ENCODE measurements around the gene ARHGEF17. TPM values are rescaled to one million over a fixed set of nuclear protein-coding genes. Genes with fewer than 3 reads are reported as not detected.
A peak's percentile ranks its signal among the peaks of the same experiment; 100 is the strongest.

The ARHGEF17 gene
- total RNA-seq, 2 experiments from 2014 or later = 0.18 TPM; not detected in 1

DNA sequence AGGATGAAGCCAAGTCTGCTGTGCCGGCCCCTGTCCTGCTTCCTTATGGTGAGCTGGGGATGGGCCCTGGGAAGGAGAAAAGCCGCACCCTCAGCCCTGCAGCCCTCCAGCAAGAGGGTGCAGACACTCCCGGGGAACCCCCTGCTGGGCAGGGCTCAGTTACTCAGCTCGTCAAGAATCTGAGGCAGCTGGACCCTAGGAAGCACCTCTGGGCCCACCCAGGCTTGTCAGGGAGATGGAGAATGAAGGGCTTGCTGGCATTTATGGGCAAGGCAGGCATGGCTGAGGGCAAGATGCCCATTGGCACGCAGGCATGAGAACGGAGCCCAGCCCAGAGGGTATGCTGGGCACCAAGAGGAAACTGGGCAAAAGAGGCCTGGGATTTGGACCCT, 81.1 kb downstream of the ARHGEF17 start:
- peaks cover 21% of the 10 kb centered on the region for H3K36me3 Mint-ChIP-seq (ENCODE audit: low read depth)
- peak overlapping the region; percentile 47 for H3K27ac Mint-ChIP-seq
- POLR2A ChIA-PET = interaction anchor here (1.7 kb wide), 1 partner anchor 12 kb away, joined by 3 read pairs; no protein-coding TSS in a partner anchor
- H3K4me1 Mint-ChIP-seq (ENCODE audit: low read depth) = peaks cover 60% of the 10 kb centered on the region
- DNase-seq = no peak
- H3K9me3 Mint-ChIP-seq (ENCODE audit: insufficient read depth) = no peaks in the 10 kb centered on the region
- H3K27me3 Mint-ChIP-seq (ENCODE audit: low read depth) = no peaks in the 10 kb centered on the region
- H3K4me3 Mint-ChIP-seq = no peak overlapping the region
- ATAC-seq = no peak
- CTCF ChIA-PET = interaction anchor here (1.0 to 9.1 kb wide), 4 partner anchors 29 to 82 kb away, joined by 3 to 75 read pairs (median 10); partner anchors contain the start of gene ARHGEF17

GRCh38 chr11:73389916-73390315, 81.8 kb downstream of the ARHGEF17 start:
- ATAC-seq = no peak
- ChIA-PET POLR2A (interaction anchor here (1.7 kb wide), 1 partner anchor 13 kb away, joined by 3 read pairs; no protein-coding TSS in a partner anchor), CTCF (interaction anchor here (1.4 to 9.1 kb wide), 2 partner anchors 38 to 40 kb away, joined by 3 to 75 read pairs; no protein-coding TSS in a partner anchor)
- Mint-ChIP-seq H3K9me3 (ENCODE audit: insufficient read depth) (no peaks in the 10 kb centered on the region), H3K4me1 (ENCODE audit: low read depth) (peaks cover 52% of the 10 kb centered on the region), H3K4me3 (no peak overlapping the region), H3K27ac (no peak overlapping the region), H3K27me3 (ENCODE audit: low read depth) (no peaks in the 10 kb centered on the region), H3K36me3 (ENCODE audit: low read depth) (peaks cover 26% of the 10 kb centered on the region)
- DNase-seq = no peak

GRCh38 chr11:73390601-73391565, 82.8 kb downstream of the ARHGEF17 start:
- Mint-ChIP-seq H3K27me3 (ENCODE audit: low read depth) (no peaks in the 10 kb centered on the region), H3K36me3 (ENCODE audit: low read depth) (peaks cover 30% of the 10 kb centered on the region), H3K9me3 (ENCODE audit: insufficient read depth) (no peaks in the 10 kb centered on the region), H3K4me3 (no peak overlapping the region), H3K27ac (peak overlapping the region; percentile 34), H3K4me1 (ENCODE audit: low read depth) (peaks cover 43% of the 10 kb centered on the region)
- no peak for ATAC-seq
- no peak for DNase-seq
- POLR2A ChIA-PET = no interaction called here
- CTCF ChIA-PET = interaction anchor here (1.4 kb wide), 1 partner anchor 41 kb away, joined by 3 read pairs; no protein-coding TSS in a partner anchor

DNA sequence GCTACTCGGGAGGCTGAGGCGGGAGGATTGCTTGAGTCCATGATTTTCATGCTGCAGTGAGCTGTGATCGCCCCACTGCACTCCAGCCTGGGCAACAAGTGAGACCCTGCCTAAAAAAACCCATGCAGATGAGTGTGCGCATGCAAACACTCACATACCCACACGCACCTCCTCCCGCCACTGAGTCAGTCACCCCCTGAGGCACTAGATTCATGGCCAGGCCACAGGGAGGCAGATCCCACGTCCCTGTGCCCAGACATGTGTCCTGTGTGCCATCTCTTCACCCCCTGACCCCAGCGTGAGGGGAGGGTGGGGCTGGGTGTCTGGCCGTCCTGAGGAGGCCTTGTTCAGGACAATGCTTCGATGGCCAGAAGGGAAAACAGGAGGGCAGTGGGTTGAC, 83.6 kb downstream of the ARHGEF17 start:
- no peak for ATAC-seq
- Mint-ChIP-seq H3K27ac (no peak overlapping the region), H3K36me3 (ENCODE audit: low read depth) (peaks cover 35% of the 10 kb centered on the region), H3K4me1 (ENCODE audit: low read depth) (peaks cover 35% of the 10 kb centered on the region), H3K4me3 (no peak overlapping the region), H3K27me3 (ENCODE audit: low read depth) (no peaks in the 10 kb centered on the region), H3K9me3 (ENCODE audit: insufficient read depth) (no peaks in the 10 kb centered on the region)
- no peak for DNase-seq
- POLR2A ChIA-PET = no interaction called here
- CTCF ChIA-PET = interaction anchor here (2.3 to 3.6 kb wide), 2 partner anchors 10 to 41 kb away, joined by 11 to 101 read pairs; no protein-coding TSS in a partner anchor

DNA sequence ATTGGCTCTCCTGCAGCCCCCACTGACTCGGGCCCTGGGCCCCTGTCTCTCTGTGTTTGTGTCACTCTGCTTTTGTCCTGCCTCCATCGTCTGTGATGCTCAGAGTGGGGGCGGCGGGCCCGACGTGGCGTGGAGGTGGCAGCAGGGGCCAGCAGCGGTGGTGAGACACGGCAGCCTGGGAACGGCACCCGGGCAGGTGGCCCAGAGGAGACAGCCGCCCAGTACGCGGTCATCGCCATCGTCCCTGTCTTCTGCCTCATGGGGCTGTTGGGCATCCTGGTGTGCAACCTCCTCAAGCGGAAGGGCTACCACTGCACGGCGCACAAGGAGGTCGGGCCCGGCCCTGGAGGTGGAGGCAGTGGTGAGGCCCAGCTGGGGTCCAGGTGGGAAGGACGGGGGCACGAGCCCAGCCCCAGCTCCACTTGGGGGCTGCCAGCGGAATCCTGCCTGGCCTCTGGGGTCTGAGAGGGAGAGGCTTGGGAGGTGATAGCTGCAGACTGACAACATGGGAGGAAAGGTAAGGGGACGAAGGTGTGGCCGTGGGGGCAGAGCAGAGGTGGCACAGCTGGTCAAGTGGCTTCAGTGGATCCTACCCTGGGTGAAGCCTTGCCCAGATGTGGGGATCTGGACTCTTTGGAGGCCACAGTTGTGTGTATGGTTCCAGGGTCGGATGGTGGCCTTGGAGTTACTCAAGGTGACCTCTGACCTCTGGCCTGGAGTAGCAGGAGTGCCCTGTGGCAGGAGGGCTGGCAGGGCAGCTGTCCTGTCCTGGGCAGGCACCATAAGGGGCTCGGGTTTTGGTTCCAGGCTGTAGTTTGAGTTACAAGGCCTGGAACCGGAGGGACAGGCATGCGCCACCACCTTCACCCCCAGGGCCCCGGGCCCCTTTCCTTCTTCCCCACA, 84.3 kb downstream of the ARHGEF17 start:
- Mint-ChIP-seq H3K36me3 (ENCODE audit: low read depth) (peaks cover 38% of the 10 kb centered on the region), H3K4me1 (ENCODE audit: low read depth) (peaks cover 28% of the 10 kb centered on the region), H3K27me3 (ENCODE audit: low read depth) (no peaks in the 10 kb centered on the region), H3K27ac (no peak overlapping the region), H3K9me3 (ENCODE audit: insufficient read depth) (no peaks in the 10 kb centered on the region), H3K4me3 (no peak overlapping the region)
- ChIA-PET CTCF (interaction anchor here (0.7 to 3.6 kb wide), 21 partner anchors 7 to 268 kb away, joined by 3 to 101 read pairs (median 4); no protein-coding TSS in a partner anchor), POLR2A (no interaction called here)
- ATAC-seq (no peak), DNase-seq (no peak)

- no peaks in the 10 kb centered on the region for H3K27me3 Mint-ChIP-seq (ENCODE audit: low read depth)
- H3K9me3 Mint-ChIP-seq (ENCODE audit: insufficient read depth) = no peaks in the 10 kb centered on the region
- H3K27ac Mint-ChIP-seq = peak overlapping the region; percentile 69
- DNase-seq = no peak
- peaks cover 22% of the 10 kb centered on the region for H3K4me1 Mint-ChIP-seq (ENCODE audit: low read depth)
- no peak overlapping the region for H3K4me3 Mint-ChIP-seq
- ChIA-PET POLR2A (no interaction called here), CTCF (interaction anchor here (0.7 to 3.6 kb wide), 23 partner anchors 8 to 268 kb away, joined by 3 to 101 read pairs (median 3); no protein-coding TSS in a partner anchor)
- peaks cover 39% of the 10 kb centered on the region for H3K36me3 Mint-ChIP-seq (ENCODE audit: low read depth)
- no peak for ATAC-seq
Measured at GRCh38 chr11:73393011-73393380, 84.9 kb downstream of the ARHGEF17 start.

- peak; percentile 76 for ATAC-seq
- CTCF ChIA-PET = interaction anchor here (0.7 to 3.6 kb wide), 24 partner anchors 8 to 267 kb away, joined by 3 to 101 read pairs (median 3); no protein-coding TSS in a partner anchor
- H3K4me3 Mint-ChIP-seq = no peak overlapping the region
Measured at GRCh38 chr11:73393479-73394415, 85.7 kb downstream of the ARHGEF17 start.

DNA sequence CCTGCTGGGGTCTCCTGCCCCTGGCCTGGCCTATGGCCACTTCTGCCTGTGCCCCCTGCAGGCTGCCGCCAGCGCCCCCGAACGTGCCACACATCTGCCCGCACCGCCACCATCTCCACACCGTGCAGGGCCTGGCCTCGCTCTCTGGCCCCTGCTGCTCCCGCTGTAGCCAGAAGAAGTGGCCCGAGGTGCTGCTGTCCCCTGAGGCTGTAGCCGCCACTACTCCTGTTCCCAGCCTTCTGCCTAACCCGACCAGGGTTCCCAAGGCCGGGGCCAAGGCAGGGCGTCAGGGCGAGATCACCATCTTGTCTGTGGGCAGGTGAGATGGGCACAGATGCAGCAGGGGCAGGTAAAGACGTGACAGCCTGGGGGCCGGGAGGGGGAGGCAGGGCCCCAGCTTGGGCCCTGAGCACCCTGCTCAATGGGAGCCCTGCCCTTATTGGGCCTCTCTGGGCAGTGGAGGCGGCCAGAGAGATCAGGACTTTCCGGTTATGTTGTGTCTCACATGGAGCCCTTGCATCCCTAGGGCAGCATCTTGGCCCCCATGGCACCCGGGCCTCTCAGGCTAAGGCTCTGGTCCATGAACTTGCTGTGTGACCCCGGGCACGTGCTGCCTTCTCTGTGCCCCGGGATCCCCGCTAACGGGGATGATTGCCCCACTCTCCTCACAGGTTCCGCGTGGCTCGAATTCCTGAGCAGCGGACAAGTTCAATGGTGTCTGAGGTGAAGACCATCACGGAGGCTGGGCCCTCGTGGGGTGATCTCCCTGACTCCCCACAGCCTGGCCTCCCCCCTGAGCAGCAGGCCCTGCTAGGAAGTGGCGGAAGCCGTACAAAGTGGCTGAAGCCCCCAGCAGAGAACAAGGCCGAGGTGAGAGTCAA, 86.6 kb downstream of the ARHGEF17 start:
- H3K9me3 Mint-ChIP-seq (ENCODE audit: insufficient read depth) = no peaks in the 10 kb centered on the region
- ChIA-PET CTCF (interaction anchor here (1.1 to 3.6 kb wide), 8 partner anchors 9 to 59 kb away, joined by 3 to 101 read pairs (median 6); no protein-coding TSS in a partner anchor), POLR2A (interaction anchor here (1.1 kb wide), 1 partner anchor 42 kb away, joined by 4 read pairs; no protein-coding TSS in a partner anchor)
- H3K27ac Mint-ChIP-seq = no peak overlapping the region
- H3K4me3 Mint-ChIP-seq = no peak overlapping the region
- H3K36me3 Mint-ChIP-seq (ENCODE audit: low read depth) = peaks cover 34% of the 10 kb centered on the region
- peaks cover 16% of the 10 kb centered on the region for H3K4me1 Mint-ChIP-seq (ENCODE audit: low read depth)
- no peaks in the 10 kb centered on the region for H3K27me3 Mint-ChIP-seq (ENCODE audit: low read depth)
- DNase-seq (no peak), ATAC-seq (no peak)

More at GRCh38 chr11:73393479-73394415, 85.7 kb downstream of the ARHGEF17 start:
- POLR2A ChIA-PET = interaction anchor here (0.5 to 1.1 kb wide), 2 partner anchors 17 to 41 kb away, joined by 3 to 4 read pairs; no protein-coding TSS in a partner anchor
- Mint-ChIP-seq H3K27me3 (ENCODE audit: low read depth) (no peaks in the 10 kb centered on the region), H3K27ac (peak overlapping the region; percentile 69), H3K36me3 (ENCODE audit: low read depth) (peaks cover 35% of the 10 kb centered on the region), H3K9me3 (ENCODE audit: insufficient read depth) (no peaks in the 10 kb centered on the region), H3K4me1 (ENCODE audit: low read depth) (peaks cover 17% of the 10 kb centered on the region)
- DNase-seq = peak; percentile 80

GRCh38 chr11:73395297-73396208, 87.5 kb downstream of the ARHGEF17 start:
- ChIA-PET POLR2A (no interaction called here), CTCF (interaction anchor here (0.8 to 6.8 kb wide), 4 partner anchors 11 to 45 kb away, joined by 3 to 101 read pairs (median 30); no protein-coding TSS in a partner anchor)
- ATAC-seq (no peak), DNase-seq (no peak)
- Mint-ChIP-seq H3K9me3 (ENCODE audit: insufficient read depth) (no peaks in the 10 kb centered on the region), H3K4me1 (ENCODE audit: low read depth) (peaks cover 12% of the 10 kb centered on the region), H3K4me3 (no peak overlapping the region), H3K27me3 (ENCODE audit: low read depth) (no peaks in the 10 kb centered on the region), H3K36me3 (ENCODE audit: low read depth) (peaks cover 32% of the 10 kb centered on the region), H3K27ac (no peak overlapping the region)
